ENCODE measurements around the gene EMILIN3. TPM values are rescaled to one million over a fixed set of nuclear protein-coding genes. Genes with fewer than 3 reads are reported as not detected.

The EMILIN3 gene
- total RNA-seq, 1 experiment from 2014 or later: not detected

- Histone ChIP-seq H3K9ac (ENCODE audit: low read length) (no peak overlapping the region), H3K27me3 (ENCODE audit: insufficient read depth, low read length) (no peaks in the 10 kb centered on the region), H3K79me2 (ENCODE audit: insufficient read depth, low read length) (no peaks in the 10 kb centered on the region; the same call in 1 of the 2 replicates), H3K4me3 (replicated peaks in 1 of 2; ENCODE audit: low read depth in 1 of 2, low read length in 2 of 2) (no peak overlapping the region), H2AFZ (ENCODE audit: low read depth, low read length, poor library complexity, severe bottlenecking) (no peak overlapping the region), H3K27ac (ENCODE audit: low read depth, low read length) (no peak overlapping the region), H3K4me1 (ENCODE audit: control insufficient read depth in 1 of 2, insufficient read depth in 2 of 2, low read length in 2 of 2) (peaks cover 2 to 9% of the 10 kb centered on the region in 2 experiments; a peak in 3 of 4 replicates), H4K20me1 (ENCODE audit: insufficient read depth) (no peaks in the 10 kb centered on the region), H3K36me3 (ENCODE audit: control insufficient read depth in 1 of 2, insufficient read depth in 2 of 2, low read length in 2 of 2) (peaks cover 0 to 2% of the 10 kb centered on the region in 2 experiments; a peak in 1 of 4 replicates), H3K9me2 (ENCODE audit: insufficient read depth) (no peaks in the 10 kb centered on the region), H3K9me3 (ENCODE audit: control insufficient read depth in 1 of 2, insufficient read depth in 1 of 2, low read depth in 1 of 2, low read length in 2 of 2) (no peaks in the 10 kb centered on the region), H3K4me2 (ENCODE audit: low read length) (no peak overlapping the region)
- POLR2A ChIA-PET: no interaction called here
- intact Hi-C loops (cut with micrococcal nuclease): no loop called here
- CTCF ChIA-PET: no interaction called here
- RAD21 ChIA-PET (ENCODE audit: low non-redundant PET in 1 of 2, low total read pairs in 2 of 2, uncharacterized antibody in 2 of 2, unreplicated experiment in 2 of 2): no interaction called here
- DNase-seq (ENCODE audit: low read depth, low spot score): no peak
- no peak for ATAC-seq
- no TSS peak for BruUV-seq (replicated peaks)
- TF ChIP-seq SRF (IDR thresholded peaks at IDR 0.05; ENCODE audit: low read depth) (no peak), CBX3 (IDR thresholded peaks at IDR 0.05; ENCODE audit: low read depth) (no peak), ELF1 (IDR thresholded peaks at IDR 0.05; ENCODE audit: borderline replicate concordance, low read depth) (no peak), TCF7L2 (IDR thresholded peaks at IDR 0.05; ENCODE audit: borderline replicate concordance, extremely low read depth, insufficient read depth, insufficient read length) (no peak), EZH2phosphoT487 (IDR thresholded peaks at IDR 0.05; ENCODE audit: borderline replicate concordance) (no peak), EGR1 (IDR thresholded peaks at IDR 0.05; ENCODE audit: low read depth) (no peak)
Measured at GRCh38 chr20:41345729-41346067, 20.9 kb downstream of the EMILIN3 start.

GRCh38 chr20:41344938-41345728 is 21.5 kb downstream of the EMILIN3 start:
- intact Hi-C loops (cut with micrococcal nuclease): no loop called here
- no peak overlapping the region for H2AFZ ChIP-seq (ENCODE audit: low read depth, low read length, poor library complexity, severe bottlenecking)
- no peaks in the 10 kb centered on the region for H3K9me3 ChIP-seq (ENCODE audit: control insufficient read depth in 1 of 2, insufficient read depth in 1 of 2, low read depth in 1 of 2, low read length in 2 of 2)
- H3K79me2 ChIP-seq (ENCODE audit: insufficient read depth, low read length): no peaks in the 10 kb centered on the region; the same call in 1 of the 2 replicates
- H3K27ac ChIP-seq (ENCODE audit: low read depth, low read length): no peak overlapping the region
- peaks cover 0 to 2% of the 10 kb centered on the region in 2 experiments; a peak in 1 of 4 replicates for H3K36me3 ChIP-seq (ENCODE audit: control insufficient read depth in 1 of 2, insufficient read depth in 2 of 2, low read length in 2 of 2)
- RAD21 ChIA-PET (ENCODE audit: low non-redundant PET in 1 of 2, low total read pairs in 2 of 2, uncharacterized antibody in 2 of 2, unreplicated experiment in 2 of 2): no interaction called here
- CTCF ChIA-PET: interaction anchor here (1.2 kb wide), 1 partner anchor 172 kb away, joined by 4 read pairs; no protein-coding TSS in a partner anchor
- no peak overlapping the region for H3K4me2 ChIP-seq (ENCODE audit: low read length)
- H4K20me1 ChIP-seq (ENCODE audit: insufficient read depth): no peaks in the 10 kb centered on the region
- TF ChIP-seq ZNF274 (IDR thresholded peaks at IDR 0.05; ENCODE audit: low read depth, low read length) (no peak), ZFX (IDR thresholded peaks at IDR 0.05) (no peak), YY1 (IDR thresholded peaks at IDR 0.05; ENCODE audit: extremely low read depth, insufficient replicate concordance, low read depth, low read length) (no peak), POLR2AphosphoS5 (IDR thresholded peaks at IDR 0.05; ENCODE audit: low read depth, low read length) (no peak), SRF (IDR thresholded peaks at IDR 0.05; ENCODE audit: low read depth) (no peak), EGR1 (IDR thresholded peaks at IDR 0.05; ENCODE audit: low read depth) (no peak), CTCF (IDR thresholded peaks at IDR 0.05 in 2 of 3, conservative IDR thresholded peaks at IDR 0.05 in 1 of 3; ENCODE audit: borderline replicate concordance in 1 of 3, insufficient read depth in 1 of 3, low read depth in 2 of 3, low read length in 2 of 3) (no peak), JUND (IDR thresholded peaks at IDR 0.05) (no peak), TCF7L2 (IDR thresholded peaks at IDR 0.05; ENCODE audit: borderline replicate concordance, extremely low read depth, insufficient read depth, insufficient read length) (no peak)
- BruUV-seq (replicated peaks): no TSS peak
- H3K4me1 ChIP-seq (ENCODE audit: control insufficient read depth in 1 of 2, insufficient read depth in 2 of 2, low read length in 2 of 2): peaks cover 2 to 12% of the 10 kb centered on the region in 2 experiments; a peak in 3 of 4 replicates
- DNase-seq (ENCODE audit: low read depth, low spot score) (no peak), ATAC-seq (no peak)
- no peaks in the 10 kb centered on the region for H3K9me2 ChIP-seq (ENCODE audit: insufficient read depth)
- no peaks in the 10 kb centered on the region for H3K27me3 ChIP-seq (ENCODE audit: insufficient read depth, low read length)
- H3K4me3 ChIP-seq (replicated peaks in 1 of 2; ENCODE audit: low read depth in 1 of 2, low read length in 2 of 2): no peak overlapping the region
- POLR2A ChIA-PET: no interaction called here
- no peak overlapping the region for H3K9ac ChIP-seq (ENCODE audit: low read length)
